HG02884 (cell line): ENCODE data around the gene MINDY4.
"Not testable (repeated sequence)": the region's sequence is repeated elsewhere in the genome, so short reads cannot be mapped to it uniquely, and the experiment has no call there.

Experiments used
- ATAC-seq: cut with Tn5 transposase; IDR thresholded peaks from one replicate; pipeline ENCODE4 v1.9.1; 2021; ENCODE audit warnings: mild to moderate bottlenecking, moderate library complexity; ENCODE audit not compliant: unreplicated experiment

Gene MINDY4

GRCh38 chr7:30831936-30832335 lies 60.7 kb downstream of the MINDY4 start:
- no peak for ATAC-seq

- ATAC-seq: not testable (repeated sequence)
These were observed 62.9 kb downstream of the MINDY4 start for GRCh38 chr7:30834017-30834674.

- no peak for ATAC-seq
These were observed 64.2 kb downstream of the MINDY4 start for GRCh38 chr7:30835396-30835915.

- no peak for ATAC-seq
These were observed 65.8 kb downstream of the MINDY4 start for GRCh38 chr7:30836991-30837390.

GRCh38 chr7:30837581-30837980 lies 66.4 kb downstream of the MINDY4 start:
- ATAC-seq: no peak

- no peak for ATAC-seq
These were observed 66.8 kb downstream of the MINDY4 start for GRCh38 chr7:30838008-30838407.

GRCh38 chr7:30840141-30841024 lies 69.2 kb downstream of the MINDY4 start:
- no peak for ATAC-seq

GRCh38 chr7:30841025-30841735 lies 70.0 kb downstream of the MINDY4 start:
- no peak for ATAC-seq

- ATAC-seq: no peak
These were observed 70.8 kb downstream of the MINDY4 start for GRCh38 chr7:30841801-30842541.

GRCh38 chr7:30842542-30843451 lies 71.6 kb downstream of the MINDY4 start:
- no peak for ATAC-seq

- no peak for ATAC-seq
These were observed 72.7 kb downstream of the MINDY4 start for GRCh38 chr7:30843741-30844482.

- ATAC-seq: no peak
These were observed 73.3 kb downstream of the MINDY4 start for GRCh38 chr7:30844483-30844874.

GRCh38 chr7:30844916-30845315 lies 73.7 kb downstream of the MINDY4 start:
- ATAC-seq: no peak

GRCh38 chr7:30845426-30846135 lies 74.4 kb downstream of the MINDY4 start:
- ATAC-seq: no peak

- ATAC-seq: no peak
These were observed 75.2 kb downstream of the MINDY4 start for GRCh38 chr7:30846378-30846777.

- no peak for ATAC-seq
These were observed 77.1 kb downstream of the MINDY4 start for GRCh38 chr7:30848121-30848855.

GRCh38 chr7:30849565-30849964 lies 78.3 kb downstream of the MINDY4 start:
- ATAC-seq: no peak

- no peak for ATAC-seq
These were observed 79.2 kb downstream of the MINDY4 start for GRCh38 chr7:30850426-30850825.
